ENCODE results near the gene TYW5.

GRCh38 chr2:200000444-200001163 lies 45.3 kb upstream of the TYW5 start:
- TF ChIP-seq CTCF (IDR thresholded peaks at IDR 0.05; ENCODE audit: insufficient read depth, low read length) (no peak), REST (IDR thresholded peaks at IDR 0.05; ENCODE audit: insufficient replicate concordance, low read depth) (no peak), GABPA (IDR thresholded peaks at IDR 0.05; ENCODE audit: low read depth) (no peak)
